Choroid plexus epithelial cell (primary cell): ENCODE results near the gene BANK1.

Source experiments
- DNase-seq: peaks from one replicate; pipeline ENCODE4 v3.0.0-alpha.2; 2010; ENCODE audit warnings: low read depth
- H3K4me3 ChIP-seq: 2 replicates; pipeline ENCODE4 v1.5.1; 2011; ENCODE audit warnings: low read depth, mild to moderate bottlenecking, control low read depth, low read length, moderate library complexity
- TF ChIP-seq, protein P1 (sequence below): conservative IDR thresholded peaks from 2 replicates; pipeline ENCODE4 v1.5.1; 2011; ENCODE audit warnings: low read depth, mild to moderate bottlenecking, control low read depth, inconsistent platforms, low read length, moderate library complexity

BANK1 gene

DNA sequence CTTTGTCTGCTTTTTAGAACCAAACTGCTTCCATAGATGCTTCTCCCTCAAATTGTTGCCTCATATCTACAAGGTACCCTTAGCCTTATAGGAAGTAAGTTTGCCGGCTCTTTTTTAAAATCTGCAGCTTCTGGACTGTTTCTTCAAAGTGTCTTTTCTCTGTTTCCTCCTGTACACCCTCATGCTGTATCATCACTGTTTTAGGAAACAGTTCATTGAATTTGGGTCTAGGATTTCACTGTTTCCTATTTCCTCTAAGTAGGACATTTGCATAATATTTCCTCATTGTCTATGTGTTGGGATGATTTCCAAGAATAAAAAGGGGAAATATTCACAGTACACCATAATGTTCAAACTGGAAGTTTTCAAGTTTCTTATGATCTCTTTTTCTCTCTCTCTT lies 43.0 kb downstream of the BANK1 start:
- no peak for DNase-seq
- no peak overlapping the region for H3K4me3 ChIP-seq
- TF ChIP-seq, protein P1, sequence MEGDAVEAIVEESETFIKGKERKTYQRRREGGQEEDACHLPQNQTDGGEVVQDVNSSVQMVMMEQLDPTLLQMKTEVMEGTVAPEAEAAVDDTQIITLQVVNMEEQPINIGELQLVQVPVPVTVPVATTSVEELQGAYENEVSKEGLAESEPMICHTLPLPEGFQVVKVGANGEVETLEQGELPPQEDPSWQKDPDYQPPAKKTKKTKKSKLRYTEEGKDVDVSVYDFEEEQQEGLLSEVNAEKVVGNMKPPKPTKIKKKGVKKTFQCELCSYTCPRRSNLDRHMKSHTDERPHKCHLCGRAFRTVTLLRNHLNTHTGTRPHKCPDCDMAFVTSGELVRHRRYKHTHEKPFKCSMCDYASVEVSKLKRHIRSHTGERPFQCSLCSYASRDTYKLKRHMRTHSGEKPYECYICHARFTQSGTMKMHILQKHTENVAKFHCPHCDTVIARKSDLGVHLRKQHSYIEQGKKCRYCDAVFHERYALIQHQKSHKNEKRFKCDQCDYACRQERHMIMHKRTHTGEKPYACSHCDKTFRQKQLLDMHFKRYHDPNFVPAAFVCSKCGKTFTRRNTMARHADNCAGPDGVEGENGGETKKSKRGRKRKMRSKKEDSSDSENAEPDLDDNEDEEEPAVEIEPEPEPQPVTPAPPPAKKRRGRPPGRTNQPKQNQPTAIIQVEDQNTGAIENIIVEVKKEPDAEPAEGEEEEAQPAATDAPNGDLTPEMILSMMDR = no peak

DNA sequence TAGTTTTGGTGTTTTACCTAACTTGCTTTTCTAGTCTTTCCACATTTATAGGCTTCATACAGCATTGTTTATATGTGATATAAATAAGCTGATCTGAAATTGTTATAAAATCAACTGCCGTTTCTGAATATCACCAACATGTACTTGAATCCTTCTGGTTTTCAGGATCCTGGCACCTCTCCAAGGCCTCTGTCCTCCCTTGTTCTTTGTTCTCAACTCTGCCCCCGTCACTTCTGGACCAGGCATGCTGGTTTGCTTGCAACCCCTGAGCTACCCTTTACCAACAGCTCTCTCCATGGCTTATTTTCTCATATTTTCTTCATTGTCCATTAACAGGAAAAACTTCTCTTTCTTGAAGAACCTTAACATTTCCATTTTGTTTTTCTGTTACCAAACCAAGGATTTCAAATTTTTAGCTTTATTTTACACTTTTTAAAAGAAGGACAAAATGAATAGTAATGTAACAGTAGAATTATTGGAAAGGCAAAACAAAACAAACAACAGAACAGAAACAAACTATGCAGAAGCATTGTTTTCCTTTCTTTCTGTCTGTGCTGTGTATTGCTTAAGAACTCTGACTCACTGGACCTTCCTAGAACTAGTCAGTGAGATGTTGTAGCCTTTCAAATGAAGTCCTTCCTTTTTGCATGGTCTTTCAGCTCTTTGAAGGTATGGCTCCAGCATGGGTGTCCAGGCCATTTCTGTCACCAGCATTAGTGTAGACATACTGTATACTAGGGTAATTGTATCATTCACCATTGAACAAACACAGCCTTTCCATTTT lies 44.8 kb downstream of the BANK1 start:
- H3K4me3 ChIP-seq = peak overlapping the region; percentile 30
- TF ChIP-seq, protein P1 = no peak
- DNase-seq = peak; percentile 81

DNA sequence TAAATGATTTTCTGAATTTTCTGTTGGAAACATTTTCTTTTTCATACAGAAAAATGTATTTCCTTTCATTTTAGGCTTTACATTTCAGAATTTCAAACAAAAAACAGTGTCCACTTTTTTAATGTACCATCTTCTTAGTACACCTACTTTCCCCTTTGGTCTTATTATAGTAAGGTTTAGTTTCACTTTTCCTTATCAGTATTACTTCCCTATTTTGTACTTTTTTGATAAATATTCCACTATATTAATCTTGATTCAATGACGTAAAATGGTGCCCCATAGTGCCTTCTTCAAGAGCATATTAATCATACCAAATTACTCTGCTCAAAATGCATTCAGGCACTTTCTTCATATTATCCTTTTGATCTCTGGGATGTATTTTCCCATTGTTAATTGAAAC lies 52.5 kb downstream of the BANK1 start:
- no peak for DNase-seq
- H3K4me3 ChIP-seq = no peak overlapping the region

DNA sequence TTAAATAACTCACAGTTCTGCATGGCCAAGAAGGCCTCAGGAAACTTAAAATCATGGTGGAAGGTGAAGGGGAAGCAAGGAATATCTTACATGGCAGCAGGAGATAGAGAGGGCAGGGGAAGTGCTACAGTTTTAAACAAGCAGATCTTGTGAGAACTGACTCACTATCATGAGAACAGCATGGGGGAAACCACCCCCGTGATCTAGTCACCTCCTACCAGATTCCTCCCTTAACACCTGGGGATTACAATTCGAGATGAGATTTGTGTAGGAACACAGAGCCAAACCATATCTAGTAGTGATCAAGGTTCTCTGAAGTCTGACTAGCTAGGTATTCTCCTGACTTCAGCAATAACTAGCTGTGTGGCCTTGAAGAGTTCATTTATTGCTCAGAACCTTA lies 56.0 kb downstream of the BANK1 start:
- no peak overlapping the region for H3K4me3 ChIP-seq
- DNase-seq = peak; percentile 42
- TF ChIP-seq, protein P1 = no peak

More for the DNA sequence above, 52.5 kb downstream of the BANK1 start:
- TF ChIP-seq, protein P1 = no peak

DNA sequence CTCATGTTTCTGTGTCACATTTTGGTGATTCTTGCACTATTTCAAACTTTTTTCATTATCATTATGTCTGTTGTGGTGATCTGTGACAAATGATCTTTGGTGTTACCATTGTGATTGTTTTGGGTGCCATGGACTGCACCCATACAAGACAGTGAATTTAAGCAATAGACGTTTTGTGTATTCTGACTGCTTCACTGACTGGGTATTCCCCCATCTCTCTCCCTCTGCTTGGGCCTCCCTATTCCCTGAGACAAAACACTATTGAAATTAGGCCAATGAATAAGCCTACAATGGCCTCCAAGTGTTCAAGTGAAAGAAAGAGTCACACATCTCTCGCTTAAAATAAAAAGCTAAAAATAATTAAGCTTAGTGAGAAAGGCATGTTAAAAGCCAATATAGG lies 60.2 kb downstream of the BANK1 start:
- TF ChIP-seq, protein P1 = no peak
- no peak overlapping the region for H3K4me3 ChIP-seq
- DNase-seq = no peak

DNA sequence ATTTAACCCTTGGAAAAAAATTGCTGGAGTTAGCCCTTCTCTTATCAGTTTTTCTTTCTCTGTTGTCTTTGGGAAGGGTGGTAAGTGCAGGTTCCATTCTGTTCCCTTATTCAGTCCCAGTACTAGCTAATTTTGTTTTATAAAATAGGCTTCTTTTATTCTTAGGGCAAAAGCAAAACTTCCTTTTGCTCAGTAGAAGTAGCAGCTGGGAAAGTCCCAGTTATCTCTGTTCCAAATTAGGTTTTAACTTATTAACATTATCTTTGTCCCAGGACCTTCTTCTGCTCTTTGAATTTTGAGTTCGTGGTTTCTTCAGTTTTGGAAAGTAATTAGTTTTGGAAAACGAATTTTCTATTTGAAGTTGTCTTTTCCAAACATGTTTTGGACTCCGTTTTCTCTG lies 61.1 kb downstream of the BANK1 start:
- TF ChIP-seq, protein P1 = no peak
- no peak overlapping the region for H3K4me3 ChIP-seq
- DNase-seq = no peak

DNA sequence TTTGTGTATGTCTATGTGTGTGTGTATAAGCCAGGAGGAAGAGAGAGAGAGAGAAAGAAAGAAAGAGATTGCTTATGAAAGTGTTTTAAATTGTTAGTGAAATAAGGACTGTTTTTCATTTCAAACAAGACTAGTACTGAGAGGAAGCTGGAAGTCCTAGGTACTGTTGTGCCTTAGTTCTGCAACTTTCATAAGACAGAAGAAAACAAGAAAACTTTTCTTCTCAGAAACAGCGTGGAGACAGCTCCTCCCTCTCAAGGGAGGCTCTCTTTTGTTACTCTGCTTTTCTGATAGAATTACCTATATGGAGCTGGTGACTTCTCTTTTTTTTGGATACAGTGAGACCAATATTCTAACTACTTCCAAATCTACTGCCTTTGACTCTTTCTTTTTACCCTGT lies 62.5 kb downstream of the BANK1 start:
- DNase-seq = peak; percentile 7
- no peak overlapping the region for H3K4me3 ChIP-seq
- TF ChIP-seq, protein P1 = no peak
